ENCODE data around the gene CBX6.

The CBX6 gene

GRCh38 chr22:38831166-38831945 is 40.7 kb downstream of the CBX6 start:
- Histone ChIP-seq H3K27me3 (ENCODE audit: control insufficient read depth, insufficient read depth, low read length) (no peaks in the 10 kb centered on the region), H3K4me1 (ENCODE audit: control insufficient read depth, insufficient read depth, low read length) (peaks cover 3% of the 10 kb centered on the region), H3K9ac (ENCODE audit: low read depth, low read length) (no peak overlapping the region), H3K4me3 (ENCODE audit: low read depth, low read length) (no peak overlapping the region), H3K9me3 (ENCODE audit: control insufficient read depth, insufficient read depth, low read length) (no peaks in the 10 kb centered on the region), H3K36me3 (ENCODE audit: control insufficient read depth, insufficient read depth, low read length) (no peaks in the 10 kb centered on the region)

GRCh38 chr22:38830845-38831108 is 41.2 kb downstream of the CBX6 start:
- Histone ChIP-seq H3K9me3 (ENCODE audit: control insufficient read depth, insufficient read depth, low read length) (no peaks in the 10 kb centered on the region), H3K4me1 (ENCODE audit: control insufficient read depth, insufficient read depth, low read length) (no peaks in the 10 kb centered on the region), H3K4me3 (ENCODE audit: low read depth, low read length) (no peak overlapping the region), H3K36me3 (ENCODE audit: control insufficient read depth, insufficient read depth, low read length) (no peaks in the 10 kb centered on the region), H3K9ac (ENCODE audit: low read depth, low read length) (no peak overlapping the region), H3K27me3 (ENCODE audit: control insufficient read depth, insufficient read depth, low read length) (no peaks in the 10 kb centered on the region)

GRCh38 chr22:38830026-38830844 is 41.8 kb downstream of the CBX6 start:
- Histone ChIP-seq H3K9me3 (ENCODE audit: control insufficient read depth, insufficient read depth, low read length) (no peaks in the 10 kb centered on the region), H3K27me3 (ENCODE audit: control insufficient read depth, insufficient read depth, low read length) (no peaks in the 10 kb centered on the region), H3K36me3 (ENCODE audit: control insufficient read depth, insufficient read depth, low read length) (no peaks in the 10 kb centered on the region), H3K4me3 (ENCODE audit: low read depth, low read length) (no peak overlapping the region), H3K4me1 (ENCODE audit: control insufficient read depth, insufficient read depth, low read length) (no peaks in the 10 kb centered on the region), H3K9ac (ENCODE audit: low read depth, low read length) (no peak overlapping the region)

- Histone ChIP-seq H3K9me3 (ENCODE audit: control insufficient read depth, insufficient read depth, low read length) (no peaks in the 10 kb centered on the region), H3K4me3 (ENCODE audit: low read depth, low read length) (no peak overlapping the region), H3K9ac (ENCODE audit: low read depth, low read length) (no peak overlapping the region), H3K4me1 (ENCODE audit: control insufficient read depth, insufficient read depth, low read length) (no peaks in the 10 kb centered on the region), H3K36me3 (ENCODE audit: control insufficient read depth, insufficient read depth, low read length) (no peaks in the 10 kb centered on the region), H3K27me3 (ENCODE audit: control insufficient read depth, insufficient read depth, low read length) (no peaks in the 10 kb centered on the region)
Observed at GRCh38 chr22:38829485-38829884, 42.5 kb downstream of the CBX6 start.

GRCh38 chr22:38828616-38829205 is 43.3 kb downstream of the CBX6 start:
- no peaks in the 10 kb centered on the region for H3K36me3 ChIP-seq (ENCODE audit: control insufficient read depth, insufficient read depth, low read length)
- no peaks in the 10 kb centered on the region for H3K27me3 ChIP-seq (ENCODE audit: control insufficient read depth, insufficient read depth, low read length)
- H3K4me1 ChIP-seq (ENCODE audit: control insufficient read depth, insufficient read depth, low read length) = no peaks in the 10 kb centered on the region
- no peak overlapping the region for H3K4me3 ChIP-seq (ENCODE audit: low read depth, low read length)
- H3K9me3 ChIP-seq (ENCODE audit: control insufficient read depth, insufficient read depth, low read length) = no peaks in the 10 kb centered on the region
- no peak overlapping the region for H3K9ac ChIP-seq (ENCODE audit: low read depth, low read length)

- Histone ChIP-seq H3K27me3 (ENCODE audit: control insufficient read depth, insufficient read depth, low read length) (no peaks in the 10 kb centered on the region), H3K4me1 (ENCODE audit: control insufficient read depth, insufficient read depth, low read length) (no peaks in the 10 kb centered on the region), H3K36me3 (ENCODE audit: control insufficient read depth, insufficient read depth, low read length) (no peaks in the 10 kb centered on the region), H3K9ac (ENCODE audit: low read depth, low read length) (no peak overlapping the region), H3K9me3 (ENCODE audit: control insufficient read depth, insufficient read depth, low read length) (no peaks in the 10 kb centered on the region), H3K4me3 (ENCODE audit: low read depth, low read length) (no peak overlapping the region)
Observed at GRCh38 chr22:38828191-38828590, 43.8 kb downstream of the CBX6 start.

DNA sequence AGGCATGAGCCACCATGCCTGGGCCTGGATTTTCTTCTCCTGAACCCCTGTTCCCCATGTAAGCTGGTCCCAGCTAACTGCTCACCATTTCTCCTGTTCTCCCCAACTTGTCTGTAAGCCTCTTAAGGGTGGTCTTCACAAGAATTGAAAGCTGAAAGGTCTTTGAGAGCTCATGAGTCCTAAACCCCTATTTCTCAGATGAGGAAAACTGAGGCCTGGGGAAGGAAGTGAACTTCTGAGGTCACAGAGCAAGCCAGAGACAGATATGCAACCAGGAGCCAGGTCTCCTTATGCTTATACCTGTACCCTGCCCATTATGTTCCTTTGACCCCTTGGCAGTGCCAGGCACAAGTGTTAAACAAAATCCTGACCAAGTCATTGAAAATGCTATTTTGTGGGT is 44.5 kb downstream of the CBX6 start:
- Histone ChIP-seq H3K36me3 (ENCODE audit: control insufficient read depth, insufficient read depth, low read length) (no peaks in the 10 kb centered on the region), H3K4me1 (ENCODE audit: control insufficient read depth, insufficient read depth, low read length) (no peaks in the 10 kb centered on the region), H3K4me3 (ENCODE audit: low read depth, low read length) (no peak overlapping the region), H3K9ac (ENCODE audit: low read depth, low read length) (no peak overlapping the region), H3K27me3 (ENCODE audit: control insufficient read depth, insufficient read depth, low read length) (no peaks in the 10 kb centered on the region), H3K9me3 (ENCODE audit: control insufficient read depth, insufficient read depth, low read length) (no peaks in the 10 kb centered on the region)

DNA sequence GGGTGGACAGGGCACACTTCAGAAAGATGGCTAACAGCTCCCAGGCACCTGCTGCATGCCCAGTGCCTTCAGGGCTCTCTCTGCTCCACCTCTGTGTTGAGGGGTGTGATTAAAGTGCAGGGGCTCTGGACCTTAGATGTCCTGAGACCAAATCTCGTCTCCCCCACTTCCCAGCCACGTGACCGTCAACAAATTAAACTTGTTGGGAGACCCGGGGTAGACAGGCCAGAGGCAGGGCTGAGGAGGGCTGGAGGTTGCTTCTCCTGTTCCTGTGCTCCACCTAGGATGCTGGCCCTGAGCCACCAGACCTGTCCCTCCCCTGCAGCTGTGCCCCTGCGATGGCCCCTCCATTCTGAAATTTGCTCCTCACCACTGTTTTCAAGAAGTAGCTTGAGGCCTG is 45.2 kb downstream of the CBX6 start:
- no peak overlapping the region for H3K4me3 ChIP-seq (ENCODE audit: low read depth, low read length)
- no peaks in the 10 kb centered on the region for H3K27me3 ChIP-seq (ENCODE audit: control insufficient read depth, insufficient read depth, low read length)
- no peaks in the 10 kb centered on the region for H3K9me3 ChIP-seq (ENCODE audit: control insufficient read depth, insufficient read depth, low read length)
- no peaks in the 10 kb centered on the region for H3K4me1 ChIP-seq (ENCODE audit: control insufficient read depth, insufficient read depth, low read length)
- no peak overlapping the region for H3K9ac ChIP-seq (ENCODE audit: low read depth, low read length)
- no peaks in the 10 kb centered on the region for H3K36me3 ChIP-seq (ENCODE audit: control insufficient read depth, insufficient read depth, low read length)

DNA sequence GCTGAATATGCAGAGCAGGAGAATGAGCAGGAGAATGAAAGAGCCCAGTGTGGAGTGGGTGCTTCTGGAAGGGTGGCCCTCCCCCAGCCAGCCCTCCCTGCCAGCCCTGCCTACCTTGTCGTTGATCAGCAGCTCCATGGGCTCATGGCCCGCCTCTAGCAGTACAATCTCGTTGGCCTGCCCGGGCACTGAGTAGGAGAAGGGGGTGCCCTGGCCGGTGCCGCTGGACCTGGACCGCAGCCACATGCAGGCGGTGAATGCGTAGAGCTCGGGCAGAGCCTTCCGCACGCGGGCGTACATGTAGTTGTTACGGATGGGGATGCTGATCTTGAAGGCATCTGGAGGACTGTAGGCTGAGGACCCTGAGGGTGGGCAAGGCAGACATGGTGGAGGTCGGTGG is 45.6 kb downstream of the CBX6 start:
- Histone ChIP-seq H3K4me3 (ENCODE audit: low read depth, low read length) (no peak overlapping the region), H3K36me3 (ENCODE audit: control insufficient read depth, insufficient read depth, low read length) (no peaks in the 10 kb centered on the region), H3K9ac (ENCODE audit: low read depth, low read length) (no peak overlapping the region), H3K9me3 (ENCODE audit: control insufficient read depth, insufficient read depth, low read length) (no peaks in the 10 kb centered on the region), H3K4me1 (ENCODE audit: control insufficient read depth, insufficient read depth, low read length) (no peaks in the 10 kb centered on the region), H3K27me3 (ENCODE audit: control insufficient read depth, insufficient read depth, low read length) (no peaks in the 10 kb centered on the region)

DNA sequence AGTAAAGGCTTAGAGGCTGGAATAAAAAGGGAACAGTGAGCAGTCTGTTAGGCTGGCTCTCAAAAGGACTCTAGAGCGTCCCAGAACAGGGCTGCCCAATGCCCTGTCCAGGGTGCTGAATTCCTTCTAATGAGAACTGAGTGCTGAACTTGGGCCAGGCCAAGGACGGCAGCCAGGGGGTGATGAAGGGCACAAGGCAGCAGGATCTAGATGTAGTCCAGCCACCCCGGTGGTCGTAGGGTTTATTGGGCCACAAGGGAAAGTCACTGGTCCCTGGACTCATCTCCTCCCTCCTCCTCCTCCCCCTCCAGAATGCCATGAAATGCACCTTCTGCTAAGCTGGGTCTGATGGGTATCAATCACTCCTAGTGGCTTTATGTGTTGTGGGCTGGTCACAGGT is 47.4 kb downstream of the CBX6 start:
- no peaks in the 10 kb centered on the region for H3K4me1 ChIP-seq (ENCODE audit: control insufficient read depth, insufficient read depth, low read length)
- H3K36me3 ChIP-seq (ENCODE audit: control insufficient read depth, insufficient read depth, low read length) = no peaks in the 10 kb centered on the region
- H3K9ac ChIP-seq (ENCODE audit: low read depth, low read length) = no peak overlapping the region
- H3K4me3 ChIP-seq (ENCODE audit: low read depth, low read length) = no peak overlapping the region
- H3K9me3 ChIP-seq (ENCODE audit: control insufficient read depth, insufficient read depth, low read length) = no peaks in the 10 kb centered on the region
- no peaks in the 10 kb centered on the region for H3K27me3 ChIP-seq (ENCODE audit: control insufficient read depth, insufficient read depth, low read length)

- no peaks in the 10 kb centered on the region for H3K36me3 ChIP-seq (ENCODE audit: control insufficient read depth, insufficient read depth, low read length)
- H3K9ac ChIP-seq (ENCODE audit: low read depth, low read length) = no peak overlapping the region
- no peaks in the 10 kb centered on the region for H3K4me1 ChIP-seq (ENCODE audit: control insufficient read depth, insufficient read depth, low read length)
- H3K27me3 ChIP-seq (ENCODE audit: control insufficient read depth, insufficient read depth, low read length) = no peaks in the 10 kb centered on the region
- H3K9me3 ChIP-seq (ENCODE audit: control insufficient read depth, insufficient read depth, low read length) = no peaks in the 10 kb centered on the region
- H3K4me3 ChIP-seq (ENCODE audit: low read depth, low read length) = no peak overlapping the region
Observed at GRCh38 chr22:38823637-38824036, 48.4 kb downstream of the CBX6 start.

GRCh38 chr22:38823076-38823475 is 48.9 kb downstream of the CBX6 start:
- no peaks in the 10 kb centered on the region for H3K36me3 ChIP-seq (ENCODE audit: control insufficient read depth, insufficient read depth, low read length)
- no peak overlapping the region for H3K4me3 ChIP-seq (ENCODE audit: low read depth, low read length)
- no peak overlapping the region for H3K9ac ChIP-seq (ENCODE audit: low read depth, low read length)
- no peaks in the 10 kb centered on the region for H3K27me3 ChIP-seq (ENCODE audit: control insufficient read depth, insufficient read depth, low read length)
- H3K4me1 ChIP-seq (ENCODE audit: control insufficient read depth, insufficient read depth, low read length) = no peaks in the 10 kb centered on the region
- no peaks in the 10 kb centered on the region for H3K9me3 ChIP-seq (ENCODE audit: control insufficient read depth, insufficient read depth, low read length)

Measured in iPS-15b (cell line).